GM12878 (cell line): ENCODE measurements around the gene AEN. TPM values are rescaled to one million over a fixed set of nuclear protein-coding genes. Genes with fewer than 3 reads are reported as not detected.

ENCODE experiments used
- ATAC-seq: fragments of 200-7000 bp; cut with Tn5 transposase; 3 replicates; pipeline ENCODE4 v1.9.1; 2020; ENCODE audit warnings: mild to moderate bottlenecking, moderate library complexity
- BruUV-seq: library from RNA; stranded (reverse); fragments of 400-500 nt; replicated peaks from 2 replicates; lab custom pipeline; 2021; lab: Mats Ljungman, UMichigan
- CTCF ChIA-PET: fragments of 300-600 bp; sonication (Branson Sonifier 250); formaldehyde crosslinking; extraction: SDS; loops from one replicate; lab custom pipeline; 2021; ENCODE audit warnings: inconsistent platforms; lab: Yijun Ruan, JAX
- POLR2A ChIA-PET: fragments of 350-600 bp; formaldehyde crosslinking; extraction: SDS; loops from one replicate; lab custom pipeline; 2021; ENCODE audit warnings: inconsistent platforms; lab: Charles Lee
- RAD21 ChIA-PET: fragments of 300-600 bp; sonication (Branson Sonifier 250); formaldehyde crosslinking; loops from one replicate; lab custom pipeline; 2023; ENCODE audit warnings: antibody characterized with exemption; ENCODE audit not compliant: unreplicated experiment; lab: Charles Lee
- SMC1A ChIA-PET: fragments of 300-600 bp; sonication (Branson Sonifier 250); formaldehyde crosslinking; loops from one replicate; lab custom pipeline; 2023; ENCODE audit not compliant: unreplicated experiment, uncharacterized antibody; lab: Charles Lee
- DNase-seq: peaks from one replicate; pipeline ENCODE4 v3.0.0-alpha.2; 2011; ENCODE audit warnings: low read depth, low spot score
- FAIRE-seq: peaks from 3 replicates; lab custom pipeline; 2011; peaks lifted over from hg19 to GRCh38; lab: Jason Lieb, UNC
- H2AFZ ChIP-seq: 2 replicates; pipeline ENCODE4 v1.6.0; 2011; ENCODE audit warnings: low read depth, low read length, control low read depth; ENCODE audit not compliant: control insufficient read depth
- H3K27ac ChIP-seq: 2 replicates; pipeline ENCODE4 v1.5.1; 2011; ENCODE audit warnings: control low read depth; ENCODE audit not compliant: control insufficient read depth, insufficient read depth
- H3K27me3 ChIP-seq, 2 experiments: replicated peaks in 1 of 2; 2 replicates each; pipeline versions ENCODE4 v1.6.0 to v1.6.1; 2011; ENCODE audit warnings: low read length in 1 of 2; ENCODE audit not compliant: control insufficient read depth in 2 of 2, insufficient read depth in 2 of 2
- H3K36me3 ChIP-seq, 2 experiments: 2 replicates each; pipeline ENCODE4 v1.5.1; 2011; ENCODE audit warnings: low read length in 1 of 2; ENCODE audit not compliant: control insufficient read depth in 2 of 2, insufficient read depth in 2 of 2
- H3K4me1 ChIP-seq: 2 replicates; pipeline ENCODE4 v1.6.1; 2011; ENCODE audit warnings: mild to moderate bottlenecking, low read length, moderate library complexity, mixed read lengths; ENCODE audit not compliant: control insufficient read depth, insufficient read depth
- H3K4me2 ChIP-seq: 2 replicates; pipeline ENCODE4 v1.6.0; 2011; ENCODE audit warnings: control low read depth; ENCODE audit not compliant: control insufficient read depth, insufficient read depth
- H3K4me3 ChIP-seq: fragments of 200-600 bp; sonication (generic); 2 replicates; pipeline ENCODE4 v1.5.1; 2016
- H3K79me2 ChIP-seq: 2 replicates; pipeline ENCODE4 v1.6.0; 2011; ENCODE audit warnings: low read length; ENCODE audit not compliant: control insufficient read depth, insufficient read depth
- H3K9ac ChIP-seq: 2 replicates; pipeline ENCODE4 v1.8.0; 2011; ENCODE audit warnings: low read length, control low read depth, mixed read lengths; ENCODE audit not compliant: control insufficient read depth, insufficient read depth
- H3K9me3 ChIP-seq: replicated peaks from 3 replicates; pipeline ENCODE4 v1.5.1; 2011; ENCODE audit warnings: mild to moderate bottlenecking, low read length; ENCODE audit not compliant: control insufficient read depth, insufficient read depth
- H4K20me1 ChIP-seq: 2 replicates; pipeline ENCODE4 v1.6.0; 2011; ENCODE audit not compliant: control insufficient read depth, insufficient read depth
- BACH1 ChIP-seq: fragments of 450-650 bp; IDR thresholded peaks from 2 replicates; pipeline ENCODE4 v1.6.1; 2017; ENCODE audit warnings: mild to moderate bottlenecking, borderline replicate concordance
- BRCA1 ChIP-seq: IDR thresholded peaks from 2 replicates; pipeline ENCODE4 v1.6.1; 2011; ENCODE audit warnings: low read depth, low read length, improper control_type of control experiment
- FOS ChIP-seq: IDR thresholded peaks from 3 replicates; pipeline ENCODE4 v1.6.1; 2011; ENCODE audit warnings: borderline replicate concordance; ENCODE audit not compliant: insufficient read length; ENCODE audit errors: extremely low read depth
- HDAC6 ChIP-seq: fragments of 200-600 bp; sonication (generic); IDR thresholded peaks from one replicate; pipeline ENCODE4 v1.8.0; 2017; ENCODE audit warnings: antibody characterized with exemption; ENCODE audit not compliant: unreplicated experiment
- HDGF ChIP-seq: fragments of 450-650 bp; IDR thresholded peaks from 2 replicates; pipeline ENCODE4 v1.6.1; 2016; ENCODE audit warnings: antibody characterized with exemption
- KAT2A ChIP-seq: conservative IDR thresholded peaks from 2 replicates; pipeline ENCODE4 v1.6.1; 2011; ENCODE audit warnings: low read depth, low read length; ENCODE audit not compliant: control insufficient read depth
- NR2C2 ChIP-seq: IDR thresholded peaks from 2 replicates; pipeline ENCODE4 v1.6.1; 2011; ENCODE audit warnings: borderline replicate concordance, low read depth; ENCODE audit not compliant: control insufficient read depth, insufficient read length
- SIX5 ChIP-seq: IDR thresholded peaks from 2 replicates; pipeline ENCODE4 v1.6.1; 2011; ENCODE audit warnings: mild to moderate bottlenecking, low read depth, low read length, moderate library complexity; ENCODE audit not compliant: severe bottlenecking
- SPI1 ChIP-seq: IDR thresholded peaks from 2 replicates; pipeline ENCODE4 v1.6.1; 2011; ENCODE audit warnings: low read depth, mild to moderate bottlenecking, low read length, moderate library complexity, borderline replicate concordance; ENCODE audit not compliant: insufficient read depth
- ZNF207 ChIP-seq: fragments of 450-650 bp; IDR thresholded peaks from 2 replicates; pipeline ENCODE4 v1.6.1; 2014; ENCODE audit warnings: antibody characterized with exemption, mild to moderate bottlenecking, borderline replicate concordance
- in situ Hi-C: fragments of 300-500 bp; cut with MboI; formaldehyde crosslinking; loops from 9 replicates; pipeline ENCODE4 v1.14.3; 2018; ENCODE audit warnings: mixed read lengths
- intact Hi-C: fragments of 100-400 bp; cut with micrococcal nuclease; formaldehyde crosslinking; loops from one replicate; pipeline ENCODE4 v1.14.2; 2022; ENCODE audit not compliant: unreplicated experiment
- polyA plus RNA-seq, 11 experiments: library from polyadenylated mRNA; depleted of rRNA in 4 of 11; unstranded in 6 of 11; stranded (reverse) in 5 of 11; fragments of >200 nt; fragmentation: Nextera tagmentation in 4 of 11; fragmentation: Illumina TruSeq in 1 of 11; extraction: Ambion mirVana in 4 of 11; extraction: Trizol in 1 of 11; gene quantifications; 1 replicate in 1 of 11; 2 replicates in 10 of 11; pipeline versions ENCODE4 v1.2.1 to v1.2.3, GENCODE V29; 2011 to 2016; ENCODE audit warnings: inconsistent platforms in 2 of 11, missing spikeins in 2 of 11, low read depth in 1 of 11
- total RNA-seq, 4 experiments: library from RNA; depleted of rRNA in 3 of 4; stranded (reverse); fragments of >200 nt in 3 of 4; fragmentation: Illumina TruSeq in 1 of 4; extraction: Trizol in 1 of 4; gene quantifications; 2 replicates each; pipeline versions ENCODE4 v1.2.1 to v1.2.3, GENCODE V29; 2013 to 2021
- TF ChIP-seq, protein P1 (sequence below): IDR thresholded peaks from 2 replicates; pipeline ENCODE4 v1.6.1; 2012; ENCODE audit warnings: low read depth, low read length, improper control_type of control experiment
- TF ChIP-seq, protein P2 (sequence below): fragments of 150-350 bp; IDR thresholded peaks from 2 replicates; pipeline ENCODE4 v1.6.1; 2014; ENCODE audit warnings: mild to moderate bottlenecking, low read depth, low read length

AEN gene
- total and polyA plus RNA-seq, 10 of the 15 experiments (the other 5 are each of a cell fraction or from before 2014, with no cell fraction given) = 11.7 to 81.2 (median 53.7) TPM

DNA sequence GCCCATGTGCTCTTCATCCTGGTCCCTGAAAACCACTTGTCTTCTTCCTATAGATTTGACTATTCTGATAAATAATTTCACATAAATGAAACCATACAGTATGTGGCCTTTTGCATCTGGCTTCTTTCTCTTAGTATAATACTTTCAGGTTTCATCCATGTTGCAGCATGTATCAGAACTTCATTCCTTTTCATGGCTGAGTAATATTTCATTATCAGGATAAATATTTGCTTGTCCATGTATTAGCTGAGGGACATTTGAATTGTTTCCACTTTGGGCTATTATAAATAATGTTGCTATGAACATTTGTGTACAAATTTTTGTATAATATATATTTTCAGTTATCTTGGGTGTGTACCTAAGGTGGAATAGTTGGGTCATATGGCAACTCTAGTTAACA, 29.8 kb upstream of the AEN start:
- Histone ChIP-seq H4K20me1 (no peaks in the 10 kb centered on the region), H3K79me2 (no peaks in the 10 kb centered on the region), H3K27ac (no peak overlapping the region), H3K9me3 (no peaks in the 10 kb centered on the region), H3K4me1 (no peaks in the 10 kb centered on the region), H2AFZ (no peak overlapping the region), H3K4me3 (no peak overlapping the region), H3K9ac (no peak overlapping the region), H3K27me3 (no peaks in the 10 kb centered on the region), H3K36me3 (no peaks in the 10 kb centered on the region), H3K4me2 (no peak overlapping the region)
- in situ Hi-C loops (no loop called here), intact Hi-C loops (no loop called here)
- CTCF ChIA-PET = no interaction called here
- POLR2A ChIA-PET = no interaction called here
- no TSS peak for BruUV-seq
- SMC1A ChIA-PET = no interaction called here
- RAD21 ChIA-PET = no interaction called here
- DNase-seq = no peak
- TF ChIP-seq BACH1 = no peak
- no peak for TF ChIP-seq BRCA1
- no peak for TF ChIP-seq FOS
- no peak for TF ChIP-seq HDGF
- no peak for TF ChIP-seq SPI1
- TF ChIP-seq ZNF207 = no peak
- TF ChIP-seq KAT2A = no peak
- no peak for TF ChIP-seq HDAC6
- no peak for TF ChIP-seq SIX5
- TF ChIP-seq, protein P1, sequence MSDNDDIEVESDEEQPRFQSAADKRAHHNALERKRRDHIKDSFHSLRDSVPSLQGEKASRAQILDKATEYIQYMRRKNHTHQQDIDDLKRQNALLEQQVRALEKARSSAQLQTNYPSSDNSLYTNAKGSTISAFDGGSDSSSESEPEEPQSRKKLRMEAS = no peak
- TF ChIP-seq, protein P2, sequence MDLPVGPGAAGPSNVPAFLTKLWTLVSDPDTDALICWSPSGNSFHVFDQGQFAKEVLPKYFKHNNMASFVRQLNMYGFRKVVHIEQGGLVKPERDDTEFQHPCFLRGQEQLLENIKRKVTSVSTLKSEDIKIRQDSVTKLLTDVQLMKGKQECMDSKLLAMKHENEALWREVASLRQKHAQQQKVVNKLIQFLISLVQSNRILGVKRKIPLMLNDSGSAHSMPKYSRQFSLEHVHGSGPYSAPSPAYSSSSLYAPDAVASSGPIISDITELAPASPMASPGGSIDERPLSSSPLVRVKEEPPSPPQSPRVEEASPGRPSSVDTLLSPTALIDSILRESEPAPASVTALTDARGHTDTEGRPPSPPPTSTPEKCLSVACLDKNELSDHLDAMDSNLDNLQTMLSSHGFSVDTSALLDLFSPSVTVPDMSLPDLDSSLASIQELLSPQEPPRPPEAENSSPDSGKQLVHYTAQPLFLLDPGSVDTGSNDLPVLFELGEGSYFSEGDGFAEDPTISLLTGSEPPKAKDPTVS = no peak
- no peak for TF ChIP-seq NR2C2
- no peak for FAIRE-seq
- no peak for ATAC-seq
